ENCODE results near the gene YBX2. TPM values are rescaled to one million over a fixed set of nuclear protein-coding genes. Genes with fewer than 3 reads are reported as not detected.

YBX2 gene
- total RNA-seq, 1 donor from 2014 or later = 4.1 TPM

DNA sequence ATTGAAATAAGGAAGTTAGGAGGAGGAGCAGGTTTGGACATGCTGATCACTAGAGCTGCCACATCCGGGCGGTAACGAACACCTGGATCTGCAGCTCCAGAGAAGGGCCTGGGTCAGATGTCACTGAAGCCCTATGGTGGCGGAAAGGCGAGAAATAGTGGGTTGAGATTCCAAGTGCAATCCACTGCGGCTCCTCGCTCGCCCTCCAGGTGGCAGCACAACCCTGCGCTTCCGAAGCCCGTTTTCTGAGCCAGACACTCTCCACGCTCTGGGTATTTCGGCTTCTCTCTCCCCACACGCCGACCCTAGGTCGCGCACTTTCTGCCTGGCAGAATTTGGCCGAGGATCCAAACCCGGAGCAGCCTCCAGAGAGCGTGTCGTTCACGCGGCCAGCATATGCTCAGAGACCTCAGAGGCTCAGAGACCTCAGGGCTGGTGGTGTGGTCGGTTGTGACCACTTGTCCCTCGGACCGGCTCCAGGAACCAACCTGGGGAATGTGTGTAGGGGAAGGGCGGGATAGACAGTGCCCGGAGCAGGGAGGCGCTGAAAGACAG lies 13.8 kb downstream of the YBX2 start:
- peak; percentile 98 for DNase-seq (ENCODE audit: low read depth)

DNA sequence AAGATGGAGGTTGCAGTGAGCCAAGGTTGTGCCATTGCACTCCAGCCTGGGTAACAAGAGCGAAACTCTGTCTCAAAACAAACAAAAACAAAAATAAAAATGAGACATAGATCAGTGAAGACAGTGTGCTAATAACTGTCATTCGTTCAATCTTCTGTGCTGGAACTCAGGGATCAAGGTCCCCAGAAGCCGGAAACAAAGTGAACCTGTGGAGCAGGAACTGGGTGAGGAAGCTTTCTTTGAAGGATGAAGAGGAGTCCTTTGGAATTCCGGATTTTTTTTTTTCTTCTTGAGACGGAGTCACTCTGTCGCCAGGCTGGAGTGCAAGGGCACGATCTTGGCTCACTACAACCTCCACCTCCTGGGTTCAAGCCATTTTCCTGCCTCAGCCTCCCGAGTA lies 15.0 kb downstream of the YBX2 start:
- DNase-seq (ENCODE audit: low read depth) = no peak

DNA sequence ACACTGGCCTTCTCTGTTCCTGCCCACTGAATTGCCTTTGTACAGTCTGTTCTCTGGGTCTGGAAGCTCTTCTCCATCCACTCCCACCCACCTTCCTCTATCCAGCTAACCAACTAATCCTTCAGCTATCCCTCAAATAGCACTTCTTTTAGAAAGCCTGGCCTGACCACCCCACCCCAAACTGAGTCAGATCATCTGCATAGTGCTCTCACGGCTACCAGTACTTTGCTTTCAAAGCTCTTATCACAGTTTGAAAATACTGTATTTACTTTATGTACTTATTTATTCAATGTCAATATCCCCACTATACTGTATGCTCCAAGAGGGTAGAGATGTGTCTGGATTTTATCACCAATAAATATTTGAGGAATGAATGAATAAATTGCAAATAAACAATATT lies 27.7 kb downstream of the YBX2 start:
- no peak for DNase-seq (ENCODE audit: low read depth)

DNA sequence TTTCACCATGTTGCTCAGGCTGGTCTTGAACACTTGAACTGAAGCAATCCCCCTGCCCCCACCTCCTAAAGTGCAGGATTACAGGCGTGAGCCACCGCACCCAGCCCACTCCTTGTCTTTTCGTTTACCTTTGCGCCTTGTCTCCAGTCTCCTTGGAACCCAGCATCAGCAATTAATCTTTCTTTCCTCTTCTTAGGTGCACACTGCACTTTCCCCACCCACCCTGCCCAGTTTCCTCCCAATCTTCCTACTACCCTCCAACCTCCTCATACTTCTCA lies 30.7 kb downstream of the YBX2 start:
- DNase-seq (ENCODE audit: low read depth) = no peak

DNA sequence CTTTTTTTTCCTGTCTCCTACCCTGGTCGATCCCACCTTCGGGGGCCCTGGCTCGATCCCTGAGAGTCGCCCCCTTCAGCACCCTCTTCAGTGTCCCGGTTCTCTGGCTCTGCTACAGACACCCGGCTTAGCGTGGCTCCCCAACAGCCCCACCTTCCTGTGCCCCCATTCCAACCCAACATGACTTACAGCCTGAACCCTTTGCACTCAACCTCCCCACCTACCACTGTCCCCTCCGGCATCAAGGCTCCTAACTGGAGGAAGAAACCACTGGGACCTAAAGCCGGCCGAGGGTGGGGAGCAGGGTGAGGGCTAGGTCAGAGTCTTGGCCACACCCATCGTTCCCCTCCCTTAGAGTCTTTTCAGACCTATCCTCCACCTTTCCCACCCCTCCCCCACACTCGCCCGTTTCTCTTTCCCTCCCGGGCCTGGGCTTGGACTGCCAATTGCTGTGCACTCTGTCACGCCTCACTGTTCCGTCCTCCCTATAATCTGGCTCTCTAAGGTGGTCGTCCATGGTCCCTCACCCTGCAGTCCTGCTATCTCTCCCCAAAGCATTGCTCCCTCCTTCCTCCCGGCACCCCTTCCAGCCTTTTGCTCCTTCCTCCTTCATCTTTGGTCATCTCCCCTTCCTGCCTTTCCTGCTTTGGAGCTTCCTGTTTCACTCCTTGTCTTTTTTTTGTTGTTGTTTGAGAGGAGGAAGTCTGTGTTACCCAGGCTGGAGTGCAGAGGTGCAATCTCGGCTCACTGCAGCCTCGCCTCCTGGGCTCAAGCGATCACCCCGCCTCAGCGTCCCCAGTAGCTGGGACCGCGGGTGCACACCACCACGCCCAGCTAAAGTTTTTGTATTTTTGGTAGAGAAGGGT lies 31.3 kb downstream of the YBX2 start:
- no peak for DNase-seq (ENCODE audit: low read depth)

DNA sequence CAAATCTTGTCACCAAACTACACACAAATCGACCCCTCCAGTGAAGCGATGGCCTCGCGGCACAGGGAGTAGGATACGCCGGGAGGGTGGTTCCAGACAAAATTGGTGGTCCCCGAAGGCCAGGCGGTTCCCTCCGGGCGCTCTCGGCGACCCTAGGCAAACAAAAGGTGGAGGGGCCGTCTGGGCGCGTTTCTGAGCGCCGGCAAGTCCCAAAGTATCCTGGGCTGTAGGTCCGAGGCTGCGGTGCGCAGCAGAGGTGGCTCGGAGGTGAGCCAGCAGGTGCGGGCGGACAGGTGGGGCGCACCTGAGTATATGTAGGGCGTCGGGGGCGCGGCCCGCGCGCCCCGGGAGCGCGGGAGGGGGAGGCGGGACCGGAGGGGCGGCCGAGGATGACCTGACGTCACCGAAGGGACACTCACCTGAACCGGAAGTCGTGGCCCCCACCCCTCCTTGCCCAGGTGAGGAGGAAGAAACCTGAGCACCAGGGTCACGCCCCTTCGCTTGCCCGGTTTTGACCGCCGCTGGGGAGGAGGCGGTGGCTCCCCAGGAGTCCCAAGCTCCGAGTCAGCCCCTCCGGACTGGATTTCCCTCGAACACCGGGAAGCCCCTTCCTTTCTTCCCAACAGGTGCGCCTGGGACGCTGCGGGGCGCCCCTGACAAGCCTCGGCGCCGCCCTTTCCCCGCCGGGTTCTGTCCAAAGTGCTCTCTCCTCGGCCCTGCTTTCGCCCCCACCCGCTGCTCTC lies 32.1 kb downstream of the YBX2 start, which contains the start of gene CLDN7:
Gene CLDN7, minus strand, starts transcription at position 287 of the 743 bp plus-strand sequence. CDS start 435 bp downstream, outside the sequence.
- no peak for DNase-seq (ENCODE audit: low read depth)

DNA sequence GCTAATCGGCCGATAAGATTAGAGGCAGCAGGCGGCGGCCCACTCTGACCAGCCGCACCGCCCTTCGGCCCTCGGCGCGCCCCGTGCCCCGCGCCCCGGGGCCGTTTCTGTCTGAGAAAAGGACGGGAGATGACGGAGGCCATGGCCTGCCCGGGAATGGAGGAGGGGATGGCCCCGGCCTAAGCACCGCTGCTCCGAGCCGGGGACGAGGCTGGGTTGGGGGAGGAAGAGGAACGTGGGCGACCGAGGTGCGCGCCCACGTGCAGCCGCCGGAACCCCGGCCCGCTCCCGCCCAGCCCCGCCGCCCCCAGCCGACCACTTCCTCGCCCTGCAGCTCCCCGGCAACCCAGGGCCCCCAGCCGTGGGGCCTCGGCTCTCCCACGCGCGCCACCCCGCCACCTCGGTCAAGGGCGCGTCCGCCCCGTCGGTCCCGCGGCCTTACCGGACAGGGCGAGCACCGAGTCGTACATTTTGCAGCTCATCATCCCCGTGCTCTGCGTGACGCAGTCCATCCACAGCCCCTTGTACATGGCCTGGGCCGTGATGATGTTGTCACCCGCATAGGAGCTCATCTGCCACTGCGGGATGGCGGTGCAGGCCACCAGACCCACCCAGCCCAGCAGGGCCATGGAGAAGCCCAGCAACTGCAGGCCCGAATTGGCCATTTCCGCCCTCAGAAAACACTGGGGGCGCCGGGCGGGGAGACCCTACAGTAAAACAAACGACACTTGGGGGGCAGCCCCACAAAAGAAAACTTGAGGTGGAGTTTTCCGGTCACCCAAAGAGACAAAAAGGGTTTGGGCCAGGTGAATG lies 32.9 kb downstream of the YBX2 start:
- DNase-seq (ENCODE audit: low read depth) = no peak

DNA sequence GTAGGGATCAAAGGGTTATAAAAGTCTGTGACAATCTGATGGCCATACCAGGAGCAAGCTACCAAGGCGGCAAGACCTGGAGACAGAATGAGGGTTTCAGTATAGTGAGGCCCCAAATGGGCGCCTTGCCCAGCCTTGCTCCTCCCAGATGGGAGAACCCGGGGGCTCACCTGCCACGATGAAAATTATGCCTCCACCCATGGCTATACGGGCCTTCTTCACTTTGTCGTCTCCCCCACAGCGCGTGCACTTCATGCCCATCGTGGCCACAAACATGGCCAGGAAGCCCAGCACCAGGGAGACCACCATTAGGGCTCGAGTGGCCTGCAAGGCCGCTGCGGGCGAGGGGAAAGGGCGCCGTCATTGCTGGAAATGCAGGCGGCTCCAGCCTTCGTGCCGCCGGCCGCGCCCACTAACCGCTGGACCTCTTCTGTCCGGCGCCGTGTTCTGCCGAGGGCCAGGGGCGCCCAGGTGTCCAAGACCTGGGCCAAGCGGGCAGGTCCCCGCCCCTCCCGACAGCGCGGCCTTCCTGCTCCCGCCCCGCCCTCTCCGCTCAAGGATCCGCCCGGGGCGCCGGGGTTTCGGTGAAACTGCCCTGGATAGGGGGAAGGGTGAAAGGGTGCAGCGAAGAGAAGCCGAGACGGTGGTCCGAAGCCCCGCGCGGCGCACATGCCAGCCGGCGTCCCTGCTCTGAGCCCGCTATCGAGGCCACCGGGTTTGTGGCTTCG lies 33.6 kb downstream of the YBX2 start:
- no peak for DNase-seq (ENCODE audit: low read depth)

DNA sequence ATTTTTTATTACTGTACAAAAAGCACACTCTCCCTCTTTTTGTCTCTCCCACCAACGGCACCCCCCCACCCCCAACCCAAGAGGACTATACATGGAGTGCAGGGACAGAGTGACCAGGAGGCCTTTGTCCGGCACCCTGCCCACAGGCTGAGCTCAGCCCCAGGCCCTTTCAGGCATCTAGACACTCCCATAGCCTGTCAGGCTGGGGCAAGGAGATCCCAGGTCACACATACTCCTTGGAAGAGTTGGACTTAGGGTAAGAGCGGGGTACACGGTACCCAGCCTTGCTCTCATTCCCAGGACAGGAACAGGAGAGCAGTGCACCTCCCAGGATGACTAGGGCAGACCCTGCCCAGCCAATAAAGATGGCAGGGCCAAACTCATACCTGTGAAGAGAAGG lies 34.3 kb downstream of the YBX2 start:
- DNase-seq (ENCODE audit: low read depth) = no peak

DNA sequence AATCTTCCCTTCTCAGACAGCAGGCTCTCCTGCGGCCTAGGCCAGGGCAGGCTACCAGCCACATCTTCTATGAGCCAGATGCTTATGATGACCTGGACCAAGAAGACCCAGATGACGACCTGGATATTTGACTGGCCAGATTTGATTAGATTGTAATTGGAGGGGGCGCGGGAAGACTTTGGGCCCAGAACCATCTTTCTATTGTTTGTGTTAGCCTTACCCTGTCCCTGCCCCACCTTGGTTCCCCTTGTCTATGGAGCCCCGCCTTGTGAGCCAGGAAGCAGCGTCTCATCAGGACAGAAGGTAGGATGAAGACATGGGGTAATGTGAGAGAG lies 34.9 kb downstream of the YBX2 start:
- DNase-seq (ENCODE audit: low read depth) = no peak

DNA sequence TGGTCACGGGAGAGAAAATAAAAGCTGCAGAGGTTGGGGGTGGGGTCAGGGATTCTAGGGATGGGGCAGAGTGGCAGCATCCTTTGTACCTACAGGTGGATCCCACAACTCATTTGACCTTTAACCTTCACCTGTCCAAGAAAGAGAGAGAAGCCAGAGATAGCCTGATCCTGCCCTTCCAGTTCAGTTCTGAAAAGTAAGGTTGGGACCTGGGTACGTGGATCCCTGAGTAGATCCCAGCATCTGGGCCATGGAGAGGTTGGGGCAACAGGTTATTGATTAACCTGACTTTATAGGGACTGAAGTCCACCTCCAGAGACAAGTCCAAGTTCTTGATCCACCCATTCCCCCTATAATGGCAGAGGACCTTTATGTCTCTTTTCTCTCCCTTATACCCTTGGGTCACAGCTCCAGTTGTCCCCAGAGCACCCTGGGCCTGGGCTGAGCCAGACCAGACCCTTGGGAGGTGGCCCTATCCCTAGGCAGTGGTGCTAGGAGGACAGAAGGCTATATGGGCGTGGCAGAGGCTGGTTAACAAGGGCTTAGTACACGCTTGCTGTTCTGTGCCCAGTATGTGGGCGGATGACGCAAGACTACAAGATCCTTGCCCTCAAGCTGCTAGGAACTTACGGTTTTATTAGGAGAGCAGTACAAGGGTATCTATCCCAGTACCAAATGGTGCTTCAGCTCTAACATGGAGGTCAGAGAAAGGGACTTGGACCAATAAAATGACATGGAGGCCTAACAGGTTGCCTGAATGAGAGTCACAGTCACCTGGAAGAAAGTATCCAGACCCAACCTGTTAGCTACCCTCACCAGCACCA lies 35.5 kb downstream of the YBX2 start:
- no peak for DNase-seq (ENCODE audit: low read depth)

DNA sequence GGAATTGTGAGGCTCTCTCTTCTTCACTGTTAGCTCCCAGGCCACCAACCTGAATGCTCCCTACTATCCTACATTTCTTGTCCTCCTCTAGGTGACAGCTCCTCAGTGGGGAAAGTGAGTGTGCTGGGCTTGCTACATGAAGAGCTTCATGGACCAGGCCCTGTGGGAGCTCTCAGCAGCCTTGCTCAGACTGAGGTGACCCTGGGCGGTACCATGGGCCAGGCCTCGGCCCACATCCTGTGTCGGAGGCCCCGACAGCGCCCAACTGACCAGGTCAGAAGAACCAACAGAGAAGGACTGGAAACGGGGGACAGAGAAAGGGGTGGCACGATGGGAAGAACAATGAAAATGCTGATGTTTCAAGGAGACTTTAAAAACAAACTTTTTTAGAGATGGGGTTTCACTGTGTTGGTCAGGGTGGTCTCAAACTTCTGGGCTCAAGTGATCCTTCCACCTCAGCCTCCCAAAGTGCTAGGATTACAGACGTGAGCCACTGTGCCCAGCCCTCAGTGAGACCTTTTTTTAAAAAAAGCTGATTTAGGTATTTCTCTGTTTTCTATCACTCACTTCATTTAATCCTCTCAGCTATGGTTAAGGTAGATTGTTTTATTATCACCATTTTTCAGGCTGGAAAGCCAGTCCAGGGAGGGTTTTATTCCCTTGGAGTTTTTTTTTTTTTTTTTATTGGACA lies 37.5 kb downstream of the YBX2 start:
- no peak for DNase-seq (ENCODE audit: low read depth)

DNA sequence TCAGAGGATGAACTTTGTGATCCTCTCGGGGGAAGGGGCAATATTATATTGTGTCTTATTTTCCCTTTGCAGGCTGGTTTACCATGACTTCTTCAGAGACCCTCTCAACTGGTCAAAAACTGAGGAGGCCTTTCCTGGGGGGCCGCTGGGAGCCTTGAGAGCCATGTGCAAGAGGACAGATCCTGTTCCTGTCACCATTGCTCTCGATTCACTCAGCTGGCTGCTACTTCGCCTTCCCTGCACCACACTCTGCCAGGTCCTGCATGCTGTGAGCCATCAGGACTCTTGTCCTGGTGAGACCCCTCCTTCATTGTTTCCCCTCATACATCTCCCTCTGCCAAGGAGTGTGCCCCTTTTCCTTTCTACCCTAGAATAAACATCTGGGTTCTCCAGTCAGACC lies 39.9 kb downstream of the YBX2 start:
- DNase-seq (ENCODE audit: low read depth) = no peak

DNA sequence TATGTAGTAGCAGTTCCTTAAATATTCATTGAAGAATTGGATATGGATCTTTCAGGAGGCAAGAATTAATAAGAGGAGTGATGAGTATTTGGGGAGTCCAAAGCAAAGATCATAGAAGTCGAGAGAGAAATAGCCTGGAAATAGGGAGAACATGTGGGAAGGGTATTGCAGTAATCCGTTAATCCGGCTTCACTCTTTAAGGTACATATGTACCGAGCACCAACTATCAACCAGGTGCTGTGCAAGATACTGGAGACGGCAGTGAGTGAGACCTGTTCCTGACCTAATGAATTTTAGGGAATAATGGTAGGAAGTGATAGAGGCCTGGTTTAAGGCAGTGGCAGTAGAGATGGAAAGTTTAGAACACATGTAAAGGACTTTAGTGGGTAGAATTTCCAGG lies 41.4 kb downstream of the YBX2 start:
- DNase-seq (ENCODE audit: low read depth) = no peak

DNA sequence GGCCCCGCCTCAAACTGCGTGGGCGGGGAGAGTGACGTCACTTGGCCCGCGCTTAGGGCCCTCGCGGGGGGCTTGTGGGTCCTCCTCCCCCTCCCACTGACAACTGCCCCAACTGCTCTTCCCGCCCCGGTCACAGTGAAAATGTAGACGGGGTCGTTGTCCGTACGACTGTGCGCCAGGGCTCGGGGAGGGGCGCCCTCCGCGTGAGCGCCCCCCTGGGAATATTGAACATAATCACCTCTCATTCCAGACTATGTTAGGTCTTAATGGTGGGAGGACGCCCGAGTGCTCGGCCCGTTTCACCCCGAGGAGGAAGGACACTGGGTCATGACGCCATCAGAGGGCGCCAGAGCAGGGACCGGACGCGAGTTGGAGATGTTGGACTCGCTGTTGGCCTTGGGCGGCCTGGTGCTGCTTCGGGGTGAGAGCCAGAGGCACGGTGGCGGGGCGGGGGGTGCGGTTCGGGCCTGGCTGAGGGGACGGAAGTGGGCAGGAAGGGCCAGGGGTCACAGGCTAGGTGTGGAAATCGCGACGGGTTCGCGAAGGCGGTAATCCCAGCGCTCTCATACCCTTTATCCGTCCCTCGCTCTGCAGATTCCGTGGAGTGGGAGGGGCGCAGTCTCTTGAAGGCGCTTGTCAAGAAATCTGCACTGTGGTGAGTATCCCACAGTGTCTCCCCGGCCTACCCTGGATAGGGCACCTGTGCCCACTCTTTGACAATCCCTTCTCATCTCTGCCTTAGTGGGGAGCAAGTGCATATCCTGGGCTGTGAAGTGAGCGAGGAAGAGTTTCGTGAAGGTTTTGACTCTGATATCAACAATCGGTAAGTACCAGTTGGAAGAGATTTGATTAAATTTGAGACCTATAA lies 42.0 kb downstream of the YBX2 start, which contains the start of gene ELP5:
Gene ELP5, plus strand, starts transcription at position 40 of the 868 bp plus-strand sequence. Its CDS starts 336 bp downstream, at position 376.
- DNase-seq (ENCODE audit: low read depth) = peak; percentile 95

DNA sequence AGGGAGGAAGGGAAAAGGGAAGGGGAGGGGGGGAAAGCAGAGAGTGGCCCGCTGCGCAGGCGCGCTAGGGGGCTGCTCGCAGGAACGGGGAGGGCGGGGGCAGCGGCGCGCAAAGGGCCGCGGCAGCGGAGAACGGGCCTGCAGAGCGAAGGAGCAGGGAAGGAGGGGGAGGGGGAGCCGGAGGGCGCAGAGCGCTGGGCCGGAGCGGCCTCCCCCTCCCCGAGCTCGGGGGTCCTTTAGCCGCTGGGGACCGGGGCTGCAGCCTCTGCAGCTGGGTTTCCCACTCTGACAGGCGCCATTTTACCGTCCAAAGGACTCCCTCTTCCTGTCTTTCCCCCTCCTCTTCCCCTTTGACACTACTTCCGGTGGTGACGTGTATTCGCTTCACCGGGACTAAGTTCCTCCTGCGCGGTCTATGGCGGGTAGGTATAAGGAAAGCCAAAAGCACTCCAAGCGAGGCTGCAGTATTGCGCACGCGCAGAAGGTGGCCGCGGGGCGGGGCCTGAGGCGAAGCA lies 42.7 kb downstream of the YBX2 start, which contains the start of gene CTDNEP1:
Gene CTDNEP1, minus strand, starts transcription at position 74 of the 515 bp plus-strand sequence. CDS start 438 bp downstream, outside the sequence.
- peak; percentile 100 for DNase-seq (ENCODE audit: low read depth)

DNA sequence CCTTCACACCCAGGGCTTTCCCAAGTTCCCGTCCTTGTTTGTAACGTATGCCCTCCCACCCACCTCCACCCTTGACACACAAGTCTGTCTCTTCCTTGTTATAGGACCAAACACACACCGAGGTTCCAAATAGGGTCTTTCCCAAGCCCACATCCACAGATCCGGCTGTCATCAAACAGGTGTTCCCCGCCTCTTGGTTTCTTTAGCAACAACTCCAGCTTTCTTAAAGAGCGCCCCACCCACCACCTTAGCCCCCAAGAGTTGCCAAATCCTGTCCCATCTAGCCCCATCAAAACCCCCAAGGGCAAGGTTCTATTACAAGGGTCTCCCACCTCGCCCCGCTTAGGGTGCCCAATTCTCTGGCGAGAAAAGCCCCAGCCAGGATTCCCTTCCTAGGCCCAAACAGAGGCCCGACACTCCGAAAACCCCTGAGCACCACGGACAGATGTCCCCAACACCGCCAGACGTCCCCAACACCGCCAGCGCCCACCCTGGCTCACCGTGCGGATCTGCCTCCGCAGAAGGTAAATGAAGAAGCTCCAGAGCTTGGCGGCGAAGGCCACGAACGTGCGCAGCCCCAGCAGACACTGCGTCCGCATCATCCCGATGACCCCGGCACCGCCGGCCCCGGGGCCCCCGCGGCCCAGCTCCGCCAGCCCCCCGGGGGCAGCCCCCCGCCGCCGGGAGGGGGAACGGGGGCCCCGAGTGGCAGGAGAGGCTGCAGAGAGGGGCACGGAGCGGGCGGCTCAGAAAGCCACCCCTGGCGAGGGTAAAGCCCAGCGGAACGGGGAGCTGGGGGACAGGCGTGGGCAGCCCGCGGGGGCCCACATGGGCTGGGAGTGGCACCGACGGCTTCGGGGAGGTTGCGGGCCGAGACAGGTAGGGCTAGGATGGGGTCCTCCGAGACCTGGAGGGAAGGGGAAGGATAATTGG lies 43.5 kb downstream of the YBX2 start:
- DNase-seq (ENCODE audit: low read depth) = peak; percentile 69

Measured in myocyte (in vitro differentiated cells).